HepG2 (cell line): ENCODE results near the gene CAPG. TPM values are rescaled to one million over a fixed set of nuclear protein-coding genes. Genes with fewer than 3 reads are reported as not detected.
A peak's percentile ranks its signal among the peaks of the same experiment; 100 is the strongest.

Experiments
- ATF2 ChIP-seq: sonication (generic); formaldehyde crosslinking; IDR thresholded peaks from 2 replicates; pipeline ENCODE4 v1.4.0; 2020; ENCODE audit warnings: missing genetic modification reagents
- CBX5 ChIP-seq: sonication (generic); formaldehyde crosslinking; IDR thresholded peaks from 2 replicates; pipeline ENCODE4 v1.4.0; 2020; ENCODE audit warnings: missing genetic modification reagents, borderline replicate concordance
- EP300 ChIP-seq, 3 experiments: sonication (generic) in 1 of 3; formaldehyde crosslinking in 1 of 3; IDR thresholded peaks; 2 replicates each; pipeline versions ENCODE4 v1.5.1 to v1.6.1; 2011 to 2020; ENCODE audit warnings: low read depth in 2 of 3, low read length in 2 of 3, borderline replicate concordance in 1 of 3, improper control_type of control experiment in 1 of 3, mild to moderate bottlenecking in 1 of 3, missing genetic modification reagents in 1 of 3, moderate library complexity in 1 of 3
- HIC2 ChIP-seq: sonication (generic); formaldehyde crosslinking; IDR thresholded peaks from 2 replicates; pipeline ENCODE4 v1.9.0; 2022; ENCODE audit warnings: low read depth, missing genetic modification reagents
- KDM2A ChIP-seq: sonication (generic); formaldehyde crosslinking; IDR thresholded peaks from 2 replicates; pipeline ENCODE4 v1.4.0; 2020; ENCODE audit warnings: low read depth, missing genetic modification reagents, borderline replicate concordance
- PCBP2 ChIP-seq: fragments of 200-400 bp; formaldehyde crosslinking; optimal IDR thresholded peaks from 2 replicates; pipeline ENCODE3; 2018; ENCODE audit warnings: low read length, low read depth; ENCODE audit not compliant: poor library complexity, severe bottlenecking
- SIN3A ChIP-seq: IDR thresholded peaks from 2 replicates; pipeline ENCODE4 v1.6.1; 2011; ENCODE audit warnings: low read depth, mild to moderate bottlenecking, control low read depth, low read length, borderline replicate concordance
- SNAPC2 ChIP-seq: sonication (generic); formaldehyde crosslinking; IDR thresholded peaks from 2 replicates; pipeline ENCODE4 v1.8.1; 2022; ENCODE audit warnings: mild to moderate bottlenecking, missing genetic modification reagents
- WIZ ChIP-seq: sonication (generic); formaldehyde crosslinking; IDR thresholded peaks from 2 replicates; pipeline ENCODE4 v1.5.1; 2020; ENCODE audit warnings: mild to moderate bottlenecking, missing genetic modification reagents
- XRCC5 ChIP-seq: fragments of 200-400 bp; formaldehyde crosslinking; optimal IDR thresholded peaks from 2 replicates; pipeline ENCODE3; 2017; ENCODE audit warnings: mild to moderate bottlenecking, low read length
- ZBTB39 ChIP-seq: sonication (generic); formaldehyde crosslinking; IDR thresholded peaks from 2 replicates; pipeline ENCODE4 v1.5.0; 2020; ENCODE audit warnings: missing genetic modification reagents
- ZBTB46 ChIP-seq: sonication (generic); formaldehyde crosslinking; IDR thresholded peaks from 2 replicates; pipeline ENCODE4 v1.4.0; 2020; ENCODE audit warnings: mild to moderate bottlenecking, missing genetic modification reagents, borderline replicate concordance
- ZBTB7B ChIP-seq: sonication (generic); formaldehyde crosslinking; IDR thresholded peaks from 2 replicates; pipeline ENCODE4 v1.4.0; 2020; ENCODE audit warnings: missing genetic modification reagents
- ZNF550 ChIP-seq: sonication (generic); formaldehyde crosslinking; IDR thresholded peaks from 2 replicates; pipeline ENCODE4 v1.4.0; 2020; ENCODE audit warnings: mild to moderate bottlenecking, missing genetic modification reagents, borderline replicate concordance
- ZNF75D ChIP-seq: sonication (generic); formaldehyde crosslinking; IDR thresholded peaks from 2 replicates; pipeline ENCODE4 v1.8.1; 2023; ENCODE audit warnings: missing genetic modification reagents, mild to moderate bottlenecking, borderline replicate concordance
- ZNF770 ChIP-seq: sonication (generic); formaldehyde crosslinking; IDR thresholded peaks from 2 replicates; pipeline ENCODE4 v1.5.0; 2020; ENCODE audit warnings: mild to moderate bottlenecking, missing genetic modification reagents
- ZNF792 ChIP-seq: IDR thresholded peaks from 2 replicates; pipeline ENCODE4 v1.6.1; 2016
- ZNF879 ChIP-seq: sonication (generic); formaldehyde crosslinking; IDR thresholded peaks from 2 replicates; pipeline ENCODE4 v1.8.1; 2023; ENCODE audit warnings: missing genetic modification reagents
- ZSCAN20 ChIP-seq: sonication (generic); formaldehyde crosslinking; IDR thresholded peaks from 2 replicates; pipeline ENCODE4 v1.4.0; 2020; ENCODE audit warnings: missing genetic modification reagents, mild to moderate bottlenecking, borderline replicate concordance
- polyA plus RNA-seq, 8 experiments: library from polyadenylated mRNA; depleted of rRNA in 3 of 8; stranded (reverse) in 7 of 8; unstranded in 1 of 8; fragments of >200 nt; fragmentation: Illumina TruSeq in 4 of 8; extraction: Trizol in 4 of 8; gene quantifications; 2 replicates each; pipeline versions ENCODE4 v1.2.1 to v1.2.3, GENCODE V29; 2011 to 2016; ENCODE audit warnings: low read depth in 4 of 8, missing spikeins in 1 of 8, mixed read lengths in 1 of 8; ENCODE audit not compliant: insufficient read depth in 1 of 8
- total RNA-seq, 5 experiments: library from RNA; depleted of rRNA; stranded (reverse); fragments of >200 nt; fragmentation: Illumina TruSeq; extraction: Trizol; gene quantifications; 2 replicates each; pipeline ENCODE4 v1.2.3, GENCODE V29; 2016; ENCODE audit warnings: low read depth in 1 of 5

Gene CAPG
- total and polyA plus RNA-seq, 2 of the 13 experiments (the other 11 are each of a cell fraction or from before 2014, with no cell fraction given), result 12.7 to 18.2 TPM

GRCh38 chr2:85420536-85421259 is 10.5 kb upstream of the CAPG start (continued):
- TF ChIP-seq ZBTB46 (no peak), SNAPC2 (CRISPR knock-in tag) (no peak), CBX5 (peak; percentile 95), SIN3A (no peak), ZBTB7B (CRISPR knock-in tag) (peak; percentile 92), ATF2 (CRISPR knock-in tag) (peak; percentile 82), ZNF879 (CRISPR knock-in tag) (peak; percentile 32; the same call in 1 of the 2 replicates), PCBP2 (no peak), HIC2 (no peak; the same call in 1 of the 2 replicates), ZSCAN20 (CRISPR knock-in tag) (no peak), ZNF792 (CRISPR knock-in tag) (peak; percentile 63; the same call in 1 of the 2 replicates), WIZ (no peak), ZNF75D (CRISPR knock-in tag) (no peak), ZNF770 (CRISPR knock-in tag) (no peak; the same call in 1 of the 2 replicates), EP300 (IDR thresholded peaks at IDR 0.05; ENCODE audit: low read depth in 2 of 2, low read length in 2 of 2) (peak; percentile 46 to 74; a peak in 2 of 4 replicates), EP300 (CRISPR knock-in tag; IDR thresholded peaks at IDR 0.05; ENCODE audit: borderline replicate concordance) (no peak; the same call in 1 of the 2 replicates), XRCC5 (peak; percentile 90), ZBTB39 (CRISPR knock-in tag) (no peak), ZNF550 (peak; percentile 51; the same call in 1 of the 2 replicates), KDM2A (peak; percentile 92)
